Non-pigmented ciliary epithelial cell (primary cell): ENCODE data around the gene SLC27A1.
"Not testable (repeated sequence)": the region's sequence is repeated elsewhere in the genome, so short reads cannot be mapped to it uniquely, and the experiment has no call there.

Experiments
- DNase-seq: peaks from one replicate; pipeline ENCODE4 v3.0.0-alpha.2; 2010; ENCODE audit warnings: low read depth

Gene SLC27A1

GRCh38 chr19:17457616-17458015, 12.7 kb upstream of the SLC27A1 start:
- no peak for DNase-seq

- no peak for DNase-seq
Measured at GRCh38 chr19:17458970-17459369, 11.4 kb upstream of the SLC27A1 start.

- DNase-seq = no peak
Measured at GRCh38 chr19:17460372-17461230, 9.7 kb upstream of the SLC27A1 start, which contains the start of gene NXNL1. NXNL1 (minus strand) TSS chr19:17460926; CDS start chr19:17460869, 57 bp downstream.

GRCh38 chr19:17466487-17466850, 3.9 kb upstream of the SLC27A1 start:
- no peak for DNase-seq

- DNase-seq = no peak
Measured at GRCh38 chr19:17467471-17468301, 2.6 kb upstream of the SLC27A1 start.

GRCh38 chr19:17468302-17469091, 1.8 kb upstream of the SLC27A1 start:
- DNase-seq = no peak

- DNase-seq = no peak
Measured at GRCh38 chr19:17469092-17469480, 1.2 kb upstream of the SLC27A1 start.

GRCh38 chr19:17469481-17470067, 750 bp upstream of the SLC27A1 start:
- peak; percentile 80 for DNase-seq

GRCh38 chr19:17471410-17472125, 1.2 kb downstream of the SLC27A1 start:
- DNase-seq = no peak

- peak; percentile 67 for DNase-seq
Measured at GRCh38 chr19:17473041-17473440, 2.7 kb downstream of the SLC27A1 start.

GRCh38 chr19:17475011-17475540, 4.8 kb downstream of the SLC27A1 start:
- DNase-seq = not testable (repeated sequence)

GRCh38 chr19:17475541-17476115, 5.3 kb downstream of the SLC27A1 start:
- DNase-seq = no peak

- DNase-seq = no peak
Measured at GRCh38 chr19:17479325-17479791, 9.0 kb downstream of the SLC27A1 start.

- no peak for DNase-seq
Measured at GRCh38 chr19:17481986-17482385, 11.7 kb downstream of the SLC27A1 start.

- DNase-seq = no peak
Measured at GRCh38 chr19:17482877-17483604, 12.7 kb downstream of the SLC27A1 start.

GRCh38 chr19:17483605-17484002, 13.3 kb downstream of the SLC27A1 start:
- DNase-seq = no peak

GRCh38 chr19:17484520-17485185, 14.3 kb downstream of the SLC27A1 start:
- no peak for DNase-seq

- no peak for DNase-seq
Measured at GRCh38 chr19:17486545-17487240, 16.4 kb downstream of the SLC27A1 start.
